H1 (cell line): Measurements from ENCODE around the gene IGSF9B. TPM values are rescaled to one million over a fixed set of nuclear protein-coding genes. Genes with fewer than 3 reads are reported as not detected.

Experiments used
- CTCF ChIA-PET: fragments of 300-600 bp; sonication (Branson Sonifier 250); formaldehyde crosslinking; loops from one replicate; lab custom pipeline; 2021; ENCODE audit not compliant: partially characterized antibody; lab: Charles Lee
- POLR2A ChIA-PET: fragments of 300-600 bp; sonication (Branson Sonifier 250); formaldehyde crosslinking; loops from one replicate; lab custom pipeline; 2021; ENCODE audit warnings: inconsistent platforms; ENCODE audit not compliant: partially characterized antibody; lab: Charles Lee
- DNase-seq, 2 experiments: peaks; one replicate each; pipeline versions ENCODE4 v3.0.0 to v3.0.0-alpha.2; 2010 to 2022; ENCODE audit warnings: low spot score in 2 of 2, low read depth in 1 of 2, mixed read lengths in 1 of 2
- FAIRE-seq: peaks from 2 replicates; lab custom pipeline; 2011; peaks lifted over from hg19 to GRCh38; lab: Jason Lieb, UNC
- H2AFZ ChIP-seq: 2 replicates; pipeline ENCODE4 v1.8.1; 2012; ENCODE audit warnings: low read length, inconsistent platforms
- H2AK5ac ChIP-seq: 2 replicates; pipeline ENCODE4 v1.6.1; 2013; ENCODE audit warnings: low read depth, low read length
- H2BK120ac ChIP-seq: replicated peaks from 2 replicates; pipeline ENCODE3; 2013; ENCODE audit warnings: low read depth, low read length, inconsistent platforms
- H2BK12ac ChIP-seq: 2 replicates; pipeline ENCODE4 v1.6.1; 2013; ENCODE audit warnings: low read depth, low read length
- H2BK15ac ChIP-seq: 2 replicates; pipeline ENCODE4 v1.6.1; 2013; ENCODE audit warnings: low read length
- H2BK20ac ChIP-seq: 2 replicates; pipeline ENCODE4 v1.6.1; 2013; ENCODE audit warnings: low read length
- H2BK5ac ChIP-seq: 2 replicates; pipeline ENCODE4 v1.6.1; 2013; ENCODE audit warnings: low read depth, low read length
- H3K14ac ChIP-seq: 2 replicates; pipeline ENCODE4 v1.6.1; 2013; ENCODE audit warnings: inconsistent platforms; ENCODE audit not compliant: insufficient read length
- H3K18ac ChIP-seq: 2 replicates; pipeline ENCODE4 v1.6.1; 2013; ENCODE audit warnings: low read length; ENCODE audit errors: extremely low read depth
- H3K23ac ChIP-seq: 2 replicates; pipeline ENCODE4 v1.6.1; 2013; ENCODE audit warnings: inconsistent platforms; ENCODE audit not compliant: insufficient read length
- H3K23me2 ChIP-seq: 2 replicates; pipeline ENCODE4 v1.6.1; 2013; ENCODE audit warnings: low read depth, low read length
- H3K27ac ChIP-seq: 2 replicates; pipeline ENCODE4 v1.6.1; 2011; ENCODE audit warnings: low read depth, low read length, inconsistent platforms
- H3K27me3 ChIP-seq, 4 experiments: replicated peaks in 1 of 4; 1 replicate in 1 of 4; 2 replicates in 3 of 4; pipeline versions ENCODE4 v1.6.1 to v1.8.1; 2011 to 2013; ENCODE audit warnings: low read length in 3 of 4, mild to moderate bottlenecking in 3 of 4, inconsistent platforms in 2 of 4, mixed read lengths in 2 of 4, moderate library complexity in 1 of 4; ENCODE audit not compliant: control insufficient read depth in 3 of 4, insufficient read depth in 3 of 4; ENCODE audit errors: extremely low read depth in 1 of 4
- H3K36me3 ChIP-seq, 4 experiments: 2 replicates each; pipeline versions ENCODE4 v1.6.1 to v1.8.1; 2011 to 2013; ENCODE audit warnings: mild to moderate bottlenecking in 4 of 4, low read length in 3 of 4, moderate library complexity in 2 of 4, control low read depth in 1 of 4, inconsistent platforms in 1 of 4; ENCODE audit not compliant: insufficient read depth in 4 of 4, control insufficient read depth in 2 of 4
- H3K4ac ChIP-seq: replicated peaks from 2 replicates; pipeline ENCODE3; 2013; ENCODE audit warnings: low read length, low read depth, mixed read lengths, inconsistent platforms; ENCODE audit not compliant: insufficient read length
- H3K4me1 ChIP-seq, 4 experiments: replicated peaks in 1 of 4; 1 replicate in 1 of 4; 2 replicates in 3 of 4; pipeline versions ENCODE4 v1.6.1 to v1.8.1; 2011 to 2013; ENCODE audit warnings: low read length in 3 of 4, inconsistent platforms in 2 of 4, mixed read lengths in 1 of 4; ENCODE audit not compliant: insufficient read depth in 4 of 4, control insufficient read depth in 3 of 4
- H3K4me2 ChIP-seq, 2 experiments: 2 replicates each; pipeline versions ENCODE4 v1.6.1 to v1.8.1; 2011 to 2013; ENCODE audit warnings: low read depth in 2 of 2, low read length in 2 of 2, control low read depth in 1 of 2, inconsistent platforms in 1 of 2, mild to moderate bottlenecking in 1 of 2; ENCODE audit not compliant: insufficient read depth in 1 of 2
- H3K4me3 ChIP-seq, 4 experiments: fragments of 200-600, 300-600 bp in 1 of 4; sonication (generic), shearing (Covaris generic), sonication (Bioruptor Twin) in 1 of 4; 2 replicates each; pipeline versions ENCODE4 v1.5.1 to v1.8.1; 2011 to 2016; ENCODE audit warnings: low read length in 4 of 4, low read depth in 3 of 4, control low read depth in 2 of 4, inconsistent platforms in 2 of 4, mild to moderate bottlenecking in 2 of 4, mixed read lengths in 1 of 4, moderate library complexity in 1 of 4; ENCODE audit not compliant: insufficient read depth in 2 of 4; ENCODE audit errors: extremely low read depth in 1 of 4
- H3K56ac ChIP-seq: replicated peaks from 2 replicates; pipeline ENCODE3; 2013; ENCODE audit warnings: low read depth, mild to moderate bottlenecking, mixed read lengths, low read length, inconsistent platforms; ENCODE audit not compliant: insufficient read length
- H3K79me1 ChIP-seq: 2 replicates; pipeline ENCODE4 v1.6.1; 2013; ENCODE audit warnings: low read depth, low read length, control low read depth
- H3K79me2 ChIP-seq, 2 experiments: 2 replicates each; pipeline versions ENCODE4 v1.6.1 to v1.8.1; 2012 to 2013; ENCODE audit warnings: low read length in 2 of 2, mild to moderate bottlenecking in 2 of 2, inconsistent platforms in 1 of 2; ENCODE audit not compliant: insufficient read depth in 2 of 2, control insufficient read depth in 1 of 2
- H3K9ac ChIP-seq, 4 experiments: replicated peaks in 1 of 4; 1 replicate in 1 of 4; 2 replicates in 3 of 4; pipeline versions ENCODE4 v1.6.1 to v1.8.1; 2011 to 2013; ENCODE audit warnings: low read depth in 3 of 4, low read length in 3 of 4, control low read depth in 2 of 4, mild to moderate bottlenecking in 2 of 4, moderate library complexity in 2 of 4, inconsistent platforms in 1 of 4; ENCODE audit errors: extremely low read depth in 1 of 4
- H3K9me3 ChIP-seq, 2 experiments: 2 replicates each; pipeline versions ENCODE4 v1.6.1 to v1.8.1; 2012 to 2013; ENCODE audit warnings: mild to moderate bottlenecking in 2 of 2, moderate library complexity in 2 of 2, control low read depth in 1 of 2, inconsistent platforms in 1 of 2, low read depth in 1 of 2, low read length in 1 of 2, mixed read lengths in 1 of 2; ENCODE audit not compliant: insufficient read depth in 2 of 2
- H4K20me1 ChIP-seq, 2 experiments: replicated peaks in 1 of 2; 2 replicates each; pipeline versions ENCODE3 to v1.8.1; 2011 to 2013; ENCODE audit warnings: inconsistent platforms in 2 of 2, low read length in 2 of 2, mild to moderate bottlenecking in 1 of 2; ENCODE audit not compliant: insufficient read depth in 2 of 2, control insufficient read depth in 1 of 2
- H4K5ac ChIP-seq: 2 replicates; pipeline ENCODE4 v1.6.1; 2013; ENCODE audit warnings: low read length, low read depth, mixed read lengths, inconsistent platforms; ENCODE audit not compliant: insufficient read length
- H4K8ac ChIP-seq: 2 replicates; pipeline ENCODE4 v1.8.0; 2013; ENCODE audit warnings: mild to moderate bottlenecking, moderate library complexity, low read length, inconsistent platforms; ENCODE audit not compliant: insufficient read depth; ENCODE audit errors: extremely low read depth
- H4K91ac ChIP-seq: replicated peaks from 2 replicates; pipeline ENCODE3; 2013; ENCODE audit warnings: low read length, mixed read lengths, inconsistent platforms; ENCODE audit not compliant: insufficient read length
- BRCA1 ChIP-seq: IDR thresholded peaks from 2 replicates; pipeline ENCODE4 v1.6.1; 2012; ENCODE audit warnings: low read depth, low read length, improper control_type of control experiment
- HDAC6 ChIP-seq: IDR thresholded peaks from one replicate; pipeline ENCODE4 v1.7.1; 2012; ENCODE audit warnings: low read depth, mild to moderate bottlenecking, inconsistent platforms, low read length, moderate library complexity
- NANOG ChIP-seq: IDR thresholded peaks from 2 replicates; pipeline ENCODE4 v1.6.1; 2011; ENCODE audit warnings: low read length, low read depth, mild to moderate bottlenecking, inconsistent platforms; ENCODE audit not compliant: insufficient read depth, poor library complexity, severe bottlenecking
- SAP30 ChIP-seq: fragments of 300-600 bp; sonication (generic); IDR thresholded peaks from 2 replicates; pipeline ENCODE4 v1.7.1; 2012; ENCODE audit warnings: low read length, moderate library complexity, mild to moderate bottlenecking, inconsistent platforms; ENCODE audit not compliant: insufficient read depth, insufficient replicate concordance
- TBP ChIP-seq: IDR thresholded peaks from 2 replicates; pipeline ENCODE4 v1.6.1; 2011; ENCODE audit warnings: low read depth, low read length, improper control_type of control experiment
- WGBS, 2 experiments: shearing (Covaris generic) in 1 of 2; methylation state at CpG; one replicate each; pipeline versions ENCODE4 v1.1.6 to v1.1.7; 2013 to 2015; ENCODE audit warnings: low lambda C conversion rate in 2 of 2, mixed read lengths in 2 of 2, inconsistent platforms in 1 of 2, low coverage in 1 of 2, missing lambda C conversion rate in 1 of 2; ENCODE audit not compliant: insufficient replicate concordance in 2 of 2, insufficient coverage in 1 of 2, insufficient read length in 1 of 2; ENCODE audit errors: extremely low coverage in 1 of 2, missing lambda C conversion rate in 1 of 2; 5-methylcytosine and 5-hydroxymethylcytosine counted together
- polyA plus RNA-seq, 7 experiments: library from polyadenylated mRNA; depleted of rRNA in 3 of 7; stranded (reverse) in 5 of 7; unstranded in 2 of 7; fragments of >200 nt in 5 of 7; fragments of 200-250 nt in 2 of 7; gene quantifications; 1 replicate in 5 of 7; 2 replicates in 1 of 7; 4 replicates in 1 of 7; pipeline versions ENCODE4 v1.2.1 to v1.2.3, GENCODE V29; 2011 to 2013; ENCODE audit warnings: missing spikeins in 2 of 7, mixed read lengths in 2 of 7
- total RNA-seq: library from RNA; stranded (reverse); fragmentation: NEBNext Ultra II Directional; extraction: Animal tissue kit (Norgen Biotek cat#: 25700); gene quantifications from 2 replicates; pipeline ENCODE4 v1.2.1, GENCODE V29; 2021

Gene IGSF9B
- total and polyA plus RNA-seq, 2 of the 8 experiments (the other 6 are each of a cell fraction or from before 2014, with no cell fraction given): 16.5 to 49.2 TPM

DNA sequence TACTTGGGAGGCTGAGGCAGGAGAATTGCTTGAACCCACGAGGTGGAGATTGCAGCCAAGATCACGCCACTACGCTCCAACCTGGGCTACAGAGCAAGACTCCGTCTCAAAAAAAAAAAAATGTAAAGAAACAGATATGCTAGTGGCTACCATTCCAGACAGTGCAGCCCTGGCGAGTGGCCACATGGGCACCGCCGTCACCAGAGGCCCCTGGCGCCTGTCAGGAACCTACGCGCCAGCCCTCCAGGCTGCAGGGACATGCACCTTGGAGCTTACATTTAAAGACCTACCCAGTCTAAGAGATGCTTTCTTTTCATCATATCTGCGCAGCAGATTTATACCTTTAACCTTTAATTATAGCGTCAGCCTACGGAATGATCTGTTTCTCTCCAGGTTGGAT, 37.2 kb upstream of the IGSF9B start:
- Histone ChIP-seq H2BK20ac (no peak overlapping the region), H2AK5ac (no peak overlapping the region), H4K91ac (no peak overlapping the region), H4K5ac (no peak overlapping the region), H3K23ac (no peak overlapping the region), H3K9ac (no peak overlapping the region), H3K79me2 (no peaks in the 10 kb centered on the region), H4K20me1 (no peaks in the 10 kb centered on the region), H3K18ac (no peak overlapping the region), H3K36me3 (no peaks in the 10 kb centered on the region), H3K79me1 (no peaks in the 10 kb centered on the region), H3K23me2 (no peaks in the 10 kb centered on the region), H2BK12ac (no peak overlapping the region), H3K4me2 (no peak overlapping the region), H3K14ac (no peak overlapping the region), H2BK15ac (no peak overlapping the region), H3K9me3 (no peaks in the 10 kb centered on the region), H3K56ac (no peak overlapping the region), H3K4me3 (no peak overlapping the region), H3K4me1 (no peaks in the 10 kb centered on the region; a peak in 1 of 7 replicates), H2BK5ac (no peak overlapping the region), H4K8ac (no peak overlapping the region), H2AFZ (no peak overlapping the region), H3K27me3 (no peaks in the 10 kb centered on the region), H3K4ac (no peak overlapping the region), H2BK120ac (no peak overlapping the region), H3K27ac (no peak overlapping the region)
- DNase-seq (no peak), FAIRE-seq (no peak)
- TF ChIP-seq HDAC6: no peak
- TF ChIP-seq SAP30: no peak
- TF ChIP-seq BRCA1: no peak
- TF ChIP-seq NANOG: no peak
- TF ChIP-seq TBP: no peak
- 89% methylated on average over 13 of the region's 13 CpGs; no CpG with 5 or more reads in 1 of the 2 experiments for WGBS, 2 experiments
- CTCF ChIA-PET: interaction anchor here (0.6 to 2.9 kb wide), 7 partner anchors 10 to 69 kb away, joined by 3 to 6 read pairs (median 4); no protein-coding TSS in a partner anchor
- POLR2A ChIA-PET: no interaction called here
